A549 (cell line): ENCODE measurements around the gene OGA.

Source experiments
- CEBPB ChIP-seq, 2 experiments: fragments of >200 bp in 1 of 2; sonication (Bioruptor Twin) in 1 of 2; formaldehyde crosslinking in 1 of 2; IDR thresholded peaks; 2 replicates each; pipeline ENCODE4 v1.6.1; 2012 to 2016
- EHMT2 ChIP-seq: fragments of 200-600 bp; sonication (generic); IDR thresholded peaks from 2 replicates; pipeline ENCODE4 v1.6.1; 2016; ENCODE audit warnings: antibody characterized with exemption, low read depth, mild to moderate bottlenecking, moderate library complexity
- EP300 ChIP-seq, 2 experiments: fragments of >200 bp; sonication (Bioruptor Twin); formaldehyde crosslinking; IDR thresholded peaks; 2 replicates in 1 of 2; 3 replicates in 1 of 2; pipeline ENCODE4 v1.6.1; 2016 to 2017
- JUNB ChIP-seq: fragments of >200 bp; sonication (Bioruptor Twin); formaldehyde crosslinking; IDR thresholded peaks from 2 replicates; pipeline ENCODE4 v1.6.1; 2016
- MAZ ChIP-seq: fragments of 150-350 bp; IDR thresholded peaks from 2 replicates; pipeline ENCODE4 v1.6.1; 2014; ENCODE audit warnings: antibody characterized with exemption, low read depth, low read length, borderline replicate concordance
- MYC ChIP-seq: IDR thresholded peaks from 2 replicates; pipeline ENCODE4 v1.6.1; 2012; ENCODE audit warnings: mild to moderate bottlenecking, inconsistent platforms, low read length, improper control_type of control experiment, borderline replicate concordance
- NR3C1 ChIP-seq: fragments of >200 bp; sonication (Bioruptor Twin); formaldehyde crosslinking; IDR thresholded peaks from 3 replicates; pipeline ENCODE4 v1.6.1; 2017
- POLR2A ChIP-seq: IDR thresholded peaks from 2 replicates; pipeline ENCODE4 v1.6.1; 2012; ENCODE audit warnings: mild to moderate bottlenecking, low read length
- RAD21 ChIP-seq, 2 experiments: fragments of >200 bp in 1 of 2; sonication (Bioruptor Twin) in 1 of 2; formaldehyde crosslinking in 1 of 2; IDR thresholded peaks in 1 of 2; conservative IDR thresholded peaks in 1 of 2; 2 replicates in 1 of 2; 3 replicates in 1 of 2; pipeline ENCODE4 v1.6.1; 2012 to 2018; ENCODE audit warnings: inconsistent platforms in 1 of 2
- RFX5 ChIP-seq: fragments of 450-650 bp; IDR thresholded peaks from 2 replicates; pipeline ENCODE4 v1.7.1; 2014; ENCODE audit warnings: antibody characterized with exemption, mild to moderate bottlenecking, moderate library complexity
- RNF2 ChIP-seq: fragments of 200-600 bp; sonication (generic); IDR thresholded peaks from 2 replicates; pipeline ENCODE4 v1.6.1; 2016; ENCODE audit warnings: low read depth, mild to moderate bottlenecking, antibody characterized with exemption, moderate library complexity, borderline replicate concordance
- SREBF2 ChIP-seq: fragments of 450-650 bp; IDR thresholded peaks from 2 replicates; pipeline ENCODE4 v1.6.1; 2014; ENCODE audit warnings: mild to moderate bottlenecking, moderate library complexity
- TF ChIP-seq, protein P1 (sequence below): fragments of >200 bp; sonication (Bioruptor Twin); formaldehyde crosslinking; IDR thresholded peaks from 3 replicates; pipeline ENCODE4 v1.5.1; 2016
- TF ChIP-seq, protein P2 (sequence below): IDR thresholded peaks from 2 replicates; pipeline ENCODE4 v1.6.1; 2012

DNA sequence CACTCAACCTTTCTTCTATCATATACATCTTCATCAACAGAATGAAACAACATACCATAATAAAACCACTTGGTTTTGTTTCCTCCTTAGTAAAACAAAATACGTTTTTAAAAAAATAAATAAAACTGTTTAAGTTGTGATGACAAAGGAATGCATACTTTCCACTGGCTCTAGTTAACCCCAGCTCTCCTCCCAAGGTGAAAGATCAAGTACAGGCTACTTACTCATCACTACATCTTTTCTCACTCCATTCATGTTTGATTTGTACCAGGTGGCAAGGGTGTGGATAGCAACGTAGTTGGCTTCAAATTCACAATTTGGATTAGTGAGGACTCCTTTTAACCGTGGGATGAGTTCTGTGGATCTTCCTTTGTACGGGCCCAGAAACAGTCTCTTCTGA is 14.7 kb downstream of the OGA start:
- TF ChIP-seq JUNB (no peak), CEBPB (IDR thresholded peaks at IDR 0.05) (no peak), NR3C1 (no peak), POLR2A (no peak), SREBF2 (no peak), EP300 (IDR thresholded peaks at IDR 0.05) (no peak), MYC (no peak), RAD21 (conservative IDR thresholded peaks at IDR 0.05 in 1 of 2, IDR thresholded peaks at IDR 0.05 in 1 of 2) (no peak), RNF2 (no peak), MAZ (no peak), EHMT2 (no peak), RFX5 (no peak)
- TF ChIP-seq, protein P1, sequence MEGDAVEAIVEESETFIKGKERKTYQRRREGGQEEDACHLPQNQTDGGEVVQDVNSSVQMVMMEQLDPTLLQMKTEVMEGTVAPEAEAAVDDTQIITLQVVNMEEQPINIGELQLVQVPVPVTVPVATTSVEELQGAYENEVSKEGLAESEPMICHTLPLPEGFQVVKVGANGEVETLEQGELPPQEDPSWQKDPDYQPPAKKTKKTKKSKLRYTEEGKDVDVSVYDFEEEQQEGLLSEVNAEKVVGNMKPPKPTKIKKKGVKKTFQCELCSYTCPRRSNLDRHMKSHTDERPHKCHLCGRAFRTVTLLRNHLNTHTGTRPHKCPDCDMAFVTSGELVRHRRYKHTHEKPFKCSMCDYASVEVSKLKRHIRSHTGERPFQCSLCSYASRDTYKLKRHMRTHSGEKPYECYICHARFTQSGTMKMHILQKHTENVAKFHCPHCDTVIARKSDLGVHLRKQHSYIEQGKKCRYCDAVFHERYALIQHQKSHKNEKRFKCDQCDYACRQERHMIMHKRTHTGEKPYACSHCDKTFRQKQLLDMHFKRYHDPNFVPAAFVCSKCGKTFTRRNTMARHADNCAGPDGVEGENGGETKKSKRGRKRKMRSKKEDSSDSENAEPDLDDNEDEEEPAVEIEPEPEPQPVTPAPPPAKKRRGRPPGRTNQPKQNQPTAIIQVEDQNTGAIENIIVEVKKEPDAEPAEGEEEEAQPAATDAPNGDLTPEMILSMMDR = no peak
- TF ChIP-seq, protein P2, sequence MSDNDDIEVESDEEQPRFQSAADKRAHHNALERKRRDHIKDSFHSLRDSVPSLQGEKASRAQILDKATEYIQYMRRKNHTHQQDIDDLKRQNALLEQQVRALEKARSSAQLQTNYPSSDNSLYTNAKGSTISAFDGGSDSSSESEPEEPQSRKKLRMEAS = no peak
